ENCODE results near the gene DPYD.

The DPYD gene

DNA sequence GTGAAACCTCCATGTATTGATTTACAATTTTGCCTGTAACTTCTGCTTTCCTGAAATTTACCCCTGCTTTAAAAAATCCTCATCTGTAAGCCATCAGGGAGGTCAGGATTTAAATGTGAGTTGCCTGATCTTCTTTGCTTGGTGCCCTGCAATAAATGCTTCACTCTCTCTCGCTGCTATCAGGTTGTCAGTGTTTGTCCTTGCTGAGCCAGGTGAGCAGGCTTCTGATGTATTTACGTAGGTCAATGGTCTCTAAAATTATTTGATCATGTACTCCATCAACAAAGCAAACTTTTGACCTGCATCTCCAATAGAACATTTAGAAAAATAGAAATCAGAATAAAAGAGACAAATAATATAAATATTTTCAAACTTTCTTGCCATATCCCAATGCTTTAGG is 453.4 kb downstream of the DPYD start:
- Histone ChIP-seq H3K27ac (ENCODE audit: poor library complexity, severe bottlenecking) (no peak overlapping the region), H3K4me1 (ENCODE audit: insufficient read depth, poor library complexity, severe bottlenecking) (no peaks in the 10 kb centered on the region), H3K9me3 (ENCODE audit: severe bottlenecking) (peaks cover 2% of the 10 kb centered on the region), H3K36me3 (ENCODE audit: low read depth) (no peaks in the 10 kb centered on the region), H3K4me3 (ENCODE audit: severe bottlenecking) (no peak overlapping the region), H3K27me3 (ENCODE audit: insufficient read depth, poor library complexity, severe bottlenecking) (no peaks in the 10 kb centered on the region)
- no peak for ATAC-seq (ENCODE audit: low read depth)
- DNase-seq (ENCODE audit: low spot score) = no peak
- TF ChIP-seq, protein P1, sequence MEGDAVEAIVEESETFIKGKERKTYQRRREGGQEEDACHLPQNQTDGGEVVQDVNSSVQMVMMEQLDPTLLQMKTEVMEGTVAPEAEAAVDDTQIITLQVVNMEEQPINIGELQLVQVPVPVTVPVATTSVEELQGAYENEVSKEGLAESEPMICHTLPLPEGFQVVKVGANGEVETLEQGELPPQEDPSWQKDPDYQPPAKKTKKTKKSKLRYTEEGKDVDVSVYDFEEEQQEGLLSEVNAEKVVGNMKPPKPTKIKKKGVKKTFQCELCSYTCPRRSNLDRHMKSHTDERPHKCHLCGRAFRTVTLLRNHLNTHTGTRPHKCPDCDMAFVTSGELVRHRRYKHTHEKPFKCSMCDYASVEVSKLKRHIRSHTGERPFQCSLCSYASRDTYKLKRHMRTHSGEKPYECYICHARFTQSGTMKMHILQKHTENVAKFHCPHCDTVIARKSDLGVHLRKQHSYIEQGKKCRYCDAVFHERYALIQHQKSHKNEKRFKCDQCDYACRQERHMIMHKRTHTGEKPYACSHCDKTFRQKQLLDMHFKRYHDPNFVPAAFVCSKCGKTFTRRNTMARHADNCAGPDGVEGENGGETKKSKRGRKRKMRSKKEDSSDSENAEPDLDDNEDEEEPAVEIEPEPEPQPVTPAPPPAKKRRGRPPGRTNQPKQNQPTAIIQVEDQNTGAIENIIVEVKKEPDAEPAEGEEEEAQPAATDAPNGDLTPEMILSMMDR (IDR thresholded peaks at IDR 0.05; ENCODE audit: poor library complexity, severe bottlenecking) = no peak

DNA sequence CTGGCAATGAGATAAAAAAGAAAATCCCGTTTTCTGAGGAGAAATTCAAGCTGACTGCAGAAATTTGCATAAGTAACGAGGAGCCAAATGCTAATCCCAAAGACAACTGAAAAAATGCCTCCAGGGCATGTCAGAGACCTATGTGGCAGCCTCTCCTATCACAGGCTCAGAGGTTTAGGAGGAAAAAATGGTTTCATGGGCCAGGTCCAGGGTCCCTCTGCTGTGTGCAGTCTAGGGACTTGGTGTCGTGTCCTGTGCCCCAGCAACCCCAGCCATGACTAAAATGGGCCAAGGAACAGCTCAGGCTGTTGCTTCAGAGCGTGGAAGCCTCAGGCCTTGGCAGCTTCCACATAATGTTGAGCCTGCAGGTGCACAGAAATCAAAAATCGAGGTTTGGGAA is 456.5 kb downstream of the DPYD start:
- TF ChIP-seq, protein P1 (IDR thresholded peaks at IDR 0.05; ENCODE audit: poor library complexity, severe bottlenecking) = no peak
- Histone ChIP-seq H3K4me3 (ENCODE audit: severe bottlenecking) (no peak overlapping the region), H3K27me3 (ENCODE audit: insufficient read depth, poor library complexity, severe bottlenecking) (no peaks in the 10 kb centered on the region), H3K36me3 (ENCODE audit: low read depth) (no peaks in the 10 kb centered on the region), H3K27ac (ENCODE audit: poor library complexity, severe bottlenecking) (no peak overlapping the region), H3K4me1 (ENCODE audit: insufficient read depth, poor library complexity, severe bottlenecking) (no peaks in the 10 kb centered on the region), H3K9me3 (ENCODE audit: severe bottlenecking) (peaks cover 2% of the 10 kb centered on the region)
- ATAC-seq (ENCODE audit: low read depth) (no peak), DNase-seq (ENCODE audit: low spot score) (no peak)

DNA sequence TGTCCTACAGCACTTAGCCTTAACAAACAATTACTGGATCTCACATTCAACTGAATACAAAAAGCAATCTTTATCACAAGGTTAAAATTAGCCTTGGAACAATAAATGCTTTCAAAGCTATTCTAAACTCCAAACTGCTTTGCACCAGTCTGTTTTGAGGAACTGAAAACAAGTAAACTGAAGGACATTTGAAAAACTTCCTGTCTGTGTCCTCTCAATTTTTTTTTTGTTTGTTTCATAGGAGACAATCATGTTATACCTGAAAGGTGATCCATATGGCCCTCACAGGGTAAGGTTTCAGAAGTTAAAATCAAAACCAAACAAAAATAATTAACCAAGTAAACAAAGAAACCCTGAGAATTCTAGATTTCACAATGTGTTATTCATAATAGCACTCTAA is 459.1 kb downstream of the DPYD start:
- Histone ChIP-seq H3K27ac (ENCODE audit: poor library complexity, severe bottlenecking) (no peak overlapping the region), H3K36me3 (ENCODE audit: low read depth) (no peaks in the 10 kb centered on the region), H3K4me3 (ENCODE audit: severe bottlenecking) (no peak overlapping the region), H3K27me3 (ENCODE audit: insufficient read depth, poor library complexity, severe bottlenecking) (no peaks in the 10 kb centered on the region), H3K9me3 (ENCODE audit: severe bottlenecking) (no peaks in the 10 kb centered on the region), H3K4me1 (ENCODE audit: insufficient read depth, poor library complexity, severe bottlenecking) (no peaks in the 10 kb centered on the region)
- DNase-seq (ENCODE audit: low spot score) = no peak
- no peak for ATAC-seq (ENCODE audit: low read depth)
- TF ChIP-seq, protein P1 (IDR thresholded peaks at IDR 0.05; ENCODE audit: poor library complexity, severe bottlenecking) = no peak

DNA sequence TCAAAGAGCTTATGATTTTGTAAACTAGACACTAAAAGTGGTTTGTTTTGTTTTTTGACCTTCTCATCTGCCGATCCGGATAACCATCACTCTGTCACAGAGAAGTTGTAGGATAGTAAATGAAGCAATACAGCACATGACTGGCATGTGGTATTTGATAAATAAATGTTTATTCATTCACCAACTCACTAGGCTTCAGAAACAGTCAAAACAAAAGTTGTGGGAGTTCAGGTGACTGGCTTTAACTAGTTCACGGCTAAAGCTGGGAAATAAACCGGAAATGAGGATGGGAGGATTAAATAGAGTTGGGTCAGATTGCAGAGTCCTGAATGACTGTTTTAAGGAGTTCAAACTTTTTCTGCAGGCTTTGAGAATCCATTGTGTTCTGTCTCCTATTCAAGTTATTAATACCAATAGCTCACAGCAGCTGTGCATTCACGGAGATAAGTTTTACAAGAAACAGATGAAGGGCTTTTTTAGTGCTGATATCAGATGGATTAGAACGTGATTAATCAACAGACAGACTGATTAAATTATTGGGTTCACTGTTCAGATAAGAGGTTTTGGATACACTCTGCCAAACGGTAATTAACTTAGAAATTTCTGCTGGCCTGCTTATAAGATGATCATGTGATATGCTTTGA is 463.3 kb downstream of the DPYD start:
- no peaks in the 10 kb centered on the region for H3K4me1 ChIP-seq (ENCODE audit: insufficient read depth, poor library complexity, severe bottlenecking)
- no peak overlapping the region for H3K4me3 ChIP-seq (ENCODE audit: severe bottlenecking)
- H3K27me3 ChIP-seq (ENCODE audit: insufficient read depth, poor library complexity, severe bottlenecking) = no peaks in the 10 kb centered on the region
- H3K27ac ChIP-seq (ENCODE audit: poor library complexity, severe bottlenecking) = no peak overlapping the region
- no peaks in the 10 kb centered on the region for H3K9me3 ChIP-seq (ENCODE audit: severe bottlenecking)
- no peaks in the 10 kb centered on the region for H3K36me3 ChIP-seq (ENCODE audit: low read depth)
- TF ChIP-seq, protein P1 (IDR thresholded peaks at IDR 0.05; ENCODE audit: poor library complexity, severe bottlenecking) = no peak
- DNase-seq (ENCODE audit: low spot score) (no peak), ATAC-seq (ENCODE audit: low read depth) (no peak)

- DNase-seq (ENCODE audit: low spot score) (no peak), ATAC-seq (ENCODE audit: low read depth) (no peak)
- Histone ChIP-seq H3K27ac (ENCODE audit: poor library complexity, severe bottlenecking) (no peak overlapping the region), H3K4me3 (ENCODE audit: severe bottlenecking) (no peak overlapping the region), H3K36me3 (ENCODE audit: low read depth) (no peaks in the 10 kb centered on the region), H3K9me3 (ENCODE audit: severe bottlenecking) (no peaks in the 10 kb centered on the region), H3K4me1 (ENCODE audit: insufficient read depth, poor library complexity, severe bottlenecking) (no peaks in the 10 kb centered on the region), H3K27me3 (ENCODE audit: insufficient read depth, poor library complexity, severe bottlenecking) (no peaks in the 10 kb centered on the region)
- TF ChIP-seq, protein P1 (IDR thresholded peaks at IDR 0.05; ENCODE audit: poor library complexity, severe bottlenecking) = no peak
Observed at GRCh38 chr1:97451944-97452343, 468.9 kb downstream of the DPYD start.

All from RWPE2 (cell line).